Hematopoietic multipotent progenitor cell (in vitro differentiated cells): ENCODE measurements around the gene PATJ. TPM values are rescaled to one million over a fixed set of nuclear protein-coding genes. Genes with fewer than 3 reads are reported as not detected.
"Not testable (repeated sequence)": the region's sequence is repeated elsewhere in the genome, so short reads cannot be mapped to it uniquely, and the experiment has no call there.

Experiments
- DNase-seq, 3 donors: peaks; one replicate each; pipeline ENCODE4 v3.0.0-alpha.2; 2011 to 2015; ENCODE audit warnings: low read depth in 2 of 3, low spot score in 2 of 3
- total RNA-seq: library from RNA; depleted of rRNA; stranded (reverse); fragments of >200 nt; gene quantifications from one replicate; pipeline ENCODE4 v1.2.3, GENCODE V29; 2012

The PATJ gene
- total RNA-seq, 1 donor: 4.6 TPM

DNA sequence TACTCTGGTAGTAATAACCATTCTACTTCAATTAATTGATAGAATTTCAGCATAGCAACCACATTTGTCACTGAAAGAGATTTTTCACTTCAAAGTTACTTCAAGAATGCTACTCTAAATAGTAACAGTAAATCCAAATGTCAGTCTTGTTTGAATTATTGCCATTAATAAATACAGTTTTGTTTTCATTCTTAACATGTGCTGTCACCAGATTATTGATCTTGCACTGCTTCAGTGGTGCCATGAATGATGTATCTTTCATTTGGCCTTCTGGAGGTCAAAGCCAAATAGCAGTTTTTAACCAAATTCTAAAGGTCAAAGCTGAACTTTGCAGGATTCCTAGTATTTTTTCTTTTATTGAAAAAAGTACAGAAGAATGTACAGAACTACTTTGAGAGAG lies 199.5 kb downstream of the PATJ start:
- no peak for DNase-seq

DNA sequence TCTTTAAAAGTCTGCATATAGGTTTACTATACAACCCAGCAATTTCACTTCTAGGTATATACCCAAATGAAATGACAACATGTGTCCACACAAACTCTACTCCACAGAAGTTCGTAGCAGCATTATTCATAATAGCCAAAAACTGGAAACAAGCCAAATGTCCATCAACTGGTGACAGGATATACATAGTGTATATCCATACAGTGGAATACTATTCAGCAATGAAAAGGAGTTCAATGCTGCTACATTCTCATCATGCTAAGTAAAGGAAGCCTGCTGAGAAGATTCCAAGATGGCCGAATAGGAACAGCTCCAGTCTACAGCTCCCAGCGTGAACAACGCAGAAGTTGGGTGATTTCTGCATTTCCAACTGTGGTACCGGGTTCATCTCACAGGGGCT lies 200.6 kb downstream of the PATJ start:
- no peak for DNase-seq

DNA sequence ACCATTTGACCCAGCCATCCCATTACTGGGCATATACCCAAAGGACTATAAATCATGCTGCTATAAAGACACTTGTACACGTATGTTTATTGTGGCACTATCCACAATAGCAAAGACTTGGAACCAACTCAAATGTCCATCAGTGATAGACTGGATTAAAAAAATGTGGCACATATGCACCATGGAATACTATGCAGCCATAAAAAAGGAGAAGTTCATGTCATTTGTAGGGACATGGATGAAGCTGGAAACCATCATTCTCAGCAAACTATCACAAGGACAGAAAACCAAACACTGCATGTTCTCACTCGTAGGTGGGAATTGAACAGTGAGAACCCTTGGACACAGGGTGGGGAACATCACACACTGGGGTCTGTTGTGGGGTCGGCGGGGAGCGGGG lies 206.4 kb downstream of the PATJ start:
- DNase-seq: not testable (repeated sequence)

DNA sequence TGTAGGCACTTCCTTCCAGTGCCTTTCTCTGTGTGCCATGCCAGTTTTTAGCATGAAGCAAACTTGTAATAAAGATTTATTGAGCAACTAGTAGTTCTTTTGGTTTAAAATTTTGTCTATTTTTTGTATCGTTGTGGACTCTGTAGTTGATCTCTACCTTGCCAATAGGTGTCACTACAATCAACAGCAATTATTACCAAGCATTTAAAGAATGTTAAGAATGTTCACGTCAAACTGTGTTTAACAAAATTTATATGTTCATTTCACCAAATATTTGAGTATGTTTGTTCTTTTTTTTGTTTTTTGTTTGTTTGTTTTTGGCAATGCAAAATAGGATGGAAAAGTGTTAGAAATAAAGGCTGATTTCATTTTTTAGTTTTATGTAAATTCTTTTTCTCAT lies 208.1 kb downstream of the PATJ start:
- DNase-seq: peak in 2 of 3 donors; percentile 0 to 17

DNA sequence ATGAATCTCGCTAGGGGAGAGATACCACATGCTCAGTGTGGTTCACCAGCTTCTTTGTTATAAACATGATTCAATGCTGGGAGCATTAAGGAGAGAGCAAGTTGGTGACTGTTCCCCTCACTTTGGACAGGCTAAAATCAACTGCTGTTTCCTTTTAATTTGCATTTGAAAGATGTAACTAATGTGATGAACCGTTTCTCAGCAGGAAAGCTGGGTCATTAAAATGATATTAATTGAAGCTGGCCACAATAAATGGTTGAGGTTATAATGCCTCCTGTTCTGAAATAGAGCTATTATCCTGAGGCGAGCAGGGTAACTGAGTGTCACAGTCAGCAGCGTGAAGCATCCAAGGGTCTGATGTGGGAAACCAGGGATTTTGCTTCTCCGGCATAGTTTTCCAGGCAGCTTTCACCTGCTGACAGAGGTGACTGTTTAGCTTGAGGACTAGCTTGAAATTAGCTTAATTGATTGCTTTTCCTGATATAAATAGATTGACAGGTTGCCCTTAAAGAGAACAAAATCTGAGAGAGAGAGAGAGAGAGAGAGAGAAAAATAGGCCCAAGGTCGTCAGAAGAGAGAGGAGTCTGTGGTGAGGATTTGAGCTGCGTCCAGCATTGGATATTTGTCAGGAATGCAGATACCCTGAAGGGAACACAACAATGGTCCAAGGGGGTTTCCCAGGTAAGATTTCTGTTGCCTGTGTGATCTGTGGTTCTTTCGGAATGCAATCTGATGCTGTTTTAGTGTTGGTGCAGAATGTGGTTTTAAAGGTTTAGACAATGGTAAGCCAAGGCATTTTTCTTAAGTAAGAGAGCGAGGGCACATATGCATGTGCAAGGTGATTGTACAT lies 209.7 kb downstream of the PATJ start:
- no peak for DNase-seq

DNA sequence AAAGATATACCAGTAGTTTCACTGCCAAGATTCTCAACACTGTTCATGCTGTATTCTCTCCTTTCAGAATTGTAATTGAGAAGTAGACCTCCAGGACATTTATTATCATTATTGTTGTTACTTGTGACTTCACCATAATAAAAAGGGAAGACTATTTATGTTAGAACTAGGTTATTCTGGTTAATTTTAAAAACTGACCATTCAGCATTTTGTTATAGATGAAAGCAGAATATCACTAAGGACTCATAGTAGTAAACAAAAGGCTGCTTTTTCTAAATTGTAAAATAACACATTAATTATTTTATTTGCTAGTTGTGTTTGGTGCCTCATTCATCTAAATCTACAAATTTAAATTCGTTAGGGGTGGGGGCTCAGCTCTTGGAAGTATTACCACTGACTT lies 210.4 kb downstream of the PATJ start:
- no peak for DNase-seq

DNA sequence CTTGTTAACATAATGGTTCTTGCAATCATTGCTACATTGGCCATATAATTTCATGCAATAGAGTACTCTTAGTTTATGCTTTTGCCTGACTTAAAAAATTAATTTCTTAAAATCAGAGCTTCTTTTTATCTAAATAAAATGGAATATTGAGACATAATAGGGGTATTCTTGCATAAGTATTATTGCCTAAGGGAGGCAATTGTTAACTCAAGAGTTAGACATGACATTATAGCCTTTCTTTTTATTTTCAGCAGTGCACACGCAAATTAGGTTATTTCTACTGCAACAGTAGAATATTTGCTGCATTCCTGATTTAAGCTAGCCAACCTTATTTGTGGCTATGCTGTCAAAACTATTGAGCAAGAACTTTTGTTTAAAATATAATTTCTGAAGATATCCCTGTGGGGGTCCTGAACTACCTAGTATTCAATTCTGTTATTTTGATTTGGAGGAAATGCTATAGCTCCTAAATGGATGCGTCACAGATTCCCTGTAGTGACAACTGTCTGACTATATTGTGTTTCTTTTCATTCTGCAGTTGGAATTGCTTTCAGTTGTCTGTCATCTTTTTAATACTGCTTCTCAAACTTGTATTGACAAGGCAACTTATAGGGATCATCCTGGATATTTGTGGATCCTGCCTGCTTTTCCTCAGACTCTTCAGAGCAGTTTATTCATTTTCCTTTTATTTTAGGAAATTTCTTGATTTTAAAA lies 211.0 kb downstream of the PATJ start:
- DNase-seq: no peak

DNA sequence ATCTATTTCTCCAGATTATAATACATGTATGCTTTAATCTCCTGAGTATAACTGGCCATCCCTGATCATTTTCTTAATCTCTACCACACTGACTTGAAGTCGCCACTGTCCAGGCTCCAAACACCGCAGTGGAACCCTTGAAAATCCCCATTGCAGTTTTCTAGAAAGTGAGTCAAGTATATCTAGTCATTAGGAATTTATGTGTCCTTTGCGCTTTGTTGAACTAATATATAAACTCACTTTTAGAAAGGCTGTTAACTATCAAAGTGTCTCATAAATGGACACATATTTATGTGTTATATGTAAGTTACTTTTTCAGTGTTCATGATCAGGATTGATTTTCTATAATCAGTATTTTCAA lies 211.5 kb downstream of the PATJ start:
- DNase-seq: no peak

DNA sequence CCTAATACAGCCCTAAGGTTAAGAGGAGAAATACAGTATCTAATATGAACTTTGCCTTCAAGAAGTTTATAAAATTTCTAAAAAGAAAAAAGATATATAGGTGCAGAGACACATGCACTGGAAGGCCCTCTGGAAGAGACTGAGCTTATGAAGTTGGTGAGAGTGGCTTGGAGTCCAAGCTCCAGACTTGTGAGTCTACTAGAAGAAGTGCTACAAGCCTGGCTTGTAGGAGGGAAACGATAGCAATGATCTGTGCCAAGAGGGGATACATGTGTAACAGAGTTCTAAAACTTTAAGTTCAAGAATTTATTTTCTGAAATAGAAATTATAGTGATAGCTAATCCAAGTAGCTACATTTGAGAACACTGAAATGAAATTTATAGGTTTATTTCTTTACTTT lies 213.0 kb downstream of the PATJ start:
- no peak for DNase-seq

DNA sequence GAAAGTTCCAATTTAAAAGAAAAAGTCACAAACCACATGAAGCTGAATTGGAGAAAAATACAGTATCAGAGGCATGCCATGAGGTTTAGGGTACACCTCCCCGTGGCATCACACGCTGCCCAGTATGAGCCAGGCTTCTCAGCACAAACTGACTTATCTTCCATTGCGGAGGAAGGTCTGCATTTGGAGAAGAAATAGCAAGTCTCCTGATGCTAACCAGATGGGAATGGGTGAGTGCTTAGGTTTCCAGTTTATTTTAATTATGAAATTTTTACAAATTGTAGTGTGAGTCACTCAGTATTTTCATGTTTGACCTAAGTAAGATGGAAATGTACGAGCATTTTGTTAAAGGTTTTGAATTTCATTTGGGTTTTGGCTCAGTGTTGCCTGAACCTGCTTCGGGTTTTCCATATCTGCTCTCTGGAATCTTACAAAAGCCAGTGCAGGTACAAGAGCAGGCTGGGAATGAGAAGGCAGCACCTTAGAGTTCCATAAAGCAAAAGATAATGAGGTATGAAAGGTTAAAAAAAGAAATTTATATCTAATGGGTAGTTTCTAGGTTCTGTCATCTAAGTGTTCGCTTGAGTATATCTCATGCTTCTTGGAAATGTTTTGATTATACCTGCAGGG lies 213.9 kb downstream of the PATJ start:
- no peak for DNase-seq

DNA sequence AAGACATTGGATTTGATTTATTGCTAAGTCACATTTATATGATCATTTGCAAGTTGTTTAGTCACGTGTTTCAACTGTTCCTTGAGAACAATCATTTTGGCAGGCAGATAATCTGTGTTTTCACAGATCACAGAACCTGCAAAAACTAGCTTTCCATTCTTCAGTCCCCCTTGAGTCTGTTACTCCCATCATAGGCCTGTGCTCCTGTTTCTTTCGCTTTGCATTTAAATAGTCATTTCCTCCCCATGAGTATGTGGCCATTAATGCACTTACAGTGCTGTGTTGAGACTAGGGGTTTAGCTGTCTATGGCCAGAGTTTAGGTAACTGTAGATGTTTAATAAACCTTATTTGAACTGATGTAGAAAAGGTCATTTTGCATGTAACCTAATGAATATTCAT lies 214.5 kb downstream of the PATJ start:
- no peak for DNase-seq

DNA sequence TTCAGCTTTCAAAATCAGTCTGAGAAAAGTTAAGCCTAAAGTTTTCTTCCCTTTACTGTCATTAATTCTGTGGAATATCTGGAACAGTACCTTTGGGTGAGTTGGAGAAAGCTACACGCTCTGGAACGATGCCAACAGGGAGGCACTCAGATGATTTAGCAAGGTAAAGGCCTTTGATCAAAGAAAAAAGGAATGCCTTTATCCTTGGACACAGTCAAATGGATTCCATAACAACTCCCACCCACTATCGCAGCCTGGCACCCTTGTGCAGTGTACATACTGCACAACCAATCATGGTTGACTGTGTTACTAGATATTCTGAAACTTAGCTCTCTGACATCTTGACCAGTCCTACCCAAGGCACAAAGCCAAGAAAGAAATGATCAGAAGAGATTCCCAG lies 218.7 kb downstream of the PATJ start:
- DNase-seq: no peak

DNA sequence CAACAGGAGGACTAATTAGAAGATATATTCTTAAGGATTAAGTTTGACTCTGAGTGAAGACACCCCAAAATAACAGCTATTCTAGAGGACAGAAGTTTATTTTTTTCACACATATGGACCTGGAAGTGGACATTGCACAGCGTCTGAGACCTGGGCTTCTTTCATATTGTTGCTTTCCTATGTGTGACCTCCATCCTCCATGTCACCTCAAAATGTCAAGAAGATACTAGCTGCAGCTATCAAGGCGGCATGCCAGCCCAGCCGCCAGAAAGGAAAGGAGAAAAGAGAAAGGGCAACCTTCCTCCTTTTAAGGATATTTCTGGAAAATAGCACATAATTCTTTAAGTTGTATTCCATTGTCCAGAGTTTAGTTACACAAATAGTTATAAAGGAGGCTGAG lies 220.4 kb downstream of the PATJ start:
- no peak for DNase-seq

DNA sequence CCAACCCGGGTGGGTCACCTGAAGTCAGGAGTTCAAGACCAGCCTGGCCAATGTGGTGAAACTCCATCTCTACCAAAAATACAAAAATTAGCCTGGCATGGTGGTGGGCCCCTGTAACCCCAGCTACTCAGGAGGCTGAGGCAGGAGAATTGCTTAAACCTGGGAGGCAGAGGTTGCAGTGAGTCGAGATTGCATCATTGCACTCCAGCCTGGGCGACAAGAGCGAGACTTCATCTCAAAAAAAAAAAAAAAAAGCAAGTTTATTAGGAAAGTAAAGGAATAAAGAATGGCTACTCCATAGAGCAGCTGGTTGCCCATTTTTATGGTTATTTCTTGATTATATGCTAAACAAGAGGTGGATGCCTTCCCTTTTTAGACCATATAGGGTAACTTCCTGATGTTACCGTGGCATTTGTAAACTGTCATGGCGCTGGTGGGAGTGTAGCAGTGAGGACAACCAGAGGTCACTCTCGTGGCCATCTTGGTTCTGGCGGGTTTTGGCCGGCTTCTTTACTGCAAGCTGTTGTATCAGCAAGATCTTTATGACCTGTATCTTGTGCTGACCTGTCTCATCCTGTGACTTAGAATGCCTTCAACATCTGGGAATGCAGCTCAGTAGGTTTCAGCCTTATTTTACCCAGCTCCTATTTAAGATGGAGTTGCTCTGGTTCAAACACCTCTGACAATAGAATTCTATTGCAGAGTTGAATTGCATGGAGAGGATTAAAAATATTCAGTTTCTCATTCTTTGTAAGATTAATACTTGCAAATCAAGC lies 224.4 kb downstream of the PATJ start:
- not testable (repeated sequence) for DNase-seq

DNA sequence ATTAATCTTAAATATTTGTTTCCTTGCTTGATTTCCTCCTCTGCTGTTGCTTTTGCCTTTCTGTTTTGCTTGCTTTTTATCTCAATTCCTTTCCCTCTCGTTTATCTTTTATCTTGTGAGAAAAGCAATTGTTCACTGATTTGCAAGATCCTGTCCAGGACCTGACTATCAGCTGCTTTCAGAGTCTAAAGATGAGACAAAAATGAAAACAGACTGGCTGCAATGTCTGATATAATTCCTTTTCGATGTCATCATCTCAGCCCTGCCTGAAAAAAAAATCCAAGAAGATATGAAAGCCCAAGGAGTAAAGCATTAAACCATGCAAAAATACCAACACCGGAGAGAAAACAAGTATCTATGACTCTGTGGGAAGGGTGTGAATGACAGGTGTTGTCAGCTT lies 225.5 kb downstream of the PATJ start:
- no peak for DNase-seq

DNA sequence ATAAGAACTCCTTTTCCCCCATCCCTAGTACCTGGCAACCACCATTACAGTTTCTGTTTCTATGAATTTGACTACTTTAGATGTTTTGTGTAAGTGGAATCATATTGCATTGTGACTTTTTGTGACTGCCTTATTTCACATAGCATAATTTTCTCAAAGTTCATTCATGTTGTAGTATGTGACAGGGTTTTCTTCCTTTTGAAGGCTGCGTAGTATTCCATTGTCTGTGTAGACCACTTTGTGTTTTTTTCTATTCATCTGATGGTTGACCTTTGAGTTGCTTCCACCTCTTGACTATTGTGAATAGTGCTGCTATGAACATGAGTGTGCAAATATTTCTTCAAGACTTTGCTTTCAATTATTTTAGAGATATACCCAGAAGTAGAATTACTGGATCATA lies 226.6 kb downstream of the PATJ start:
- no peak for DNase-seq

DNA sequence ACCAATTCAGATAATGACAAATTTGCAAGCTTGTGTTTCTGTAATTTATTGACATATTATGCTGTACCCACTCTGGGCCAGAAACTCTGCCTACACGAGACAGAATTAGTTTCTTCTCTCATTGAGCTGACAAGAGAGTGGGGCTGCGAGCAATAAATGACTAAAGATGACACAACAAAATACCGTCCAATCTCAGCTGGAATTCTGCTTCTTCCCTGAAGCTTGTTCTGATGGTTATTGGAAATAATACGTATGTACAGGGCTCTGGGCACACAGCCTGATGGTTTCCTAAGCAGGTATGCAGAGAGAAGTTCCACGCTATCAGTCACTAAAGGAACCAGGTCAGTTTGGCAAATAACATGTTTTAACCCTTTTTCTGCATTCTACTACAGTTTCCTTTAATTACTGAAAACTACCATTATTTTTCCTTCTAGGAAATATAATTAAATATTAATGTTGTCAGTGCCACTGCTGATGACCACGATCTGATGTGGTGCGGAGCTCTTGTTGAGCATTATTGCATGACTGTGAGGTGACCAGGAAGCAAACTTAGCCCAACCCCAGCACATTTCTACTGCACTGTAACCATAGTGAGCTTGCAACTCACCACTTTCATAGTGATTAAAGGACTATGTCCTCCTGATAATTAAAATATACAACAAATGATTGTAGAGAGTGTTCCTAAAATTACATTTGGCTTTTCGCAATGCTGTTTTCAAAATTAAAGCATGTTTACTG lies 231.0 kb downstream of the PATJ start:
- DNase-seq: no peak

DNA sequence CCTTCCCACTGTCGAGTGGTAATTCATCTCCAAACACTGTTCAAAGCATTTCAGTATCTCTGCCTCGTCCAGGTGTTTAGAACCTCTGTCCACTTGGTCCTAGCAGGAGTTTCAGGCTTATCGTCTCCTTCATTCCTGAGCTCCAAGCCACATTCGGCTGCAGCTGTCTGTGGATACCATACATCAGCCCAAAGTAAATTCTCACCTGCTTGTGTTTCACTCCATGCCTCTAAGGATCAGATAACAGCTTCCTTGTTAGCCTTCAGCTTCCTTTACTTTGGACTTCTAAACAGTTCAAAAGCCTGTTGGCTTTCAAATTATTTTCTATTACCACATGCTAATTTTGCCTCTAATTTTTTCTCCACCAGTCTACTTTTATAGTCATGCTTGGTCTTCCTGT lies 233.4 kb downstream of the PATJ start:
- DNase-seq: no peak

DNA sequence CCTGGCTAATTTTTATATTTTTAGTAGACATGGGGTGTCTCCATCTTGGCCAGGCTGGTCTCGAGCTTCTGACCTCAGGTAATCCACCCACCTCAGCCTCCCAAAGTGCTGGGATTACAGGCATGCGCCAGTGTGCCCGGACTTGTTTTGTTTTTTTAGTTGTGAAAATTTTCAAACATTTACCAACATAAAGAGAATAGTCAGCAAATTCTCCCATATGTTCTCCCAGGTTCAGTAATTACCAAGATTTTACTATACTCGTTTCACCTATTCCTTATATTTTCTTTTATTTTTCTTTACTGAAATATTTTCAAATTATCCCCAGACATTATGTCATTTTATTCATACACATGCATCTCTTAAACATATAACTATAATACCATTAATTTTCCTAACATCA lies 234.3 kb downstream of the PATJ start:
- DNase-seq: no peak

DNA sequence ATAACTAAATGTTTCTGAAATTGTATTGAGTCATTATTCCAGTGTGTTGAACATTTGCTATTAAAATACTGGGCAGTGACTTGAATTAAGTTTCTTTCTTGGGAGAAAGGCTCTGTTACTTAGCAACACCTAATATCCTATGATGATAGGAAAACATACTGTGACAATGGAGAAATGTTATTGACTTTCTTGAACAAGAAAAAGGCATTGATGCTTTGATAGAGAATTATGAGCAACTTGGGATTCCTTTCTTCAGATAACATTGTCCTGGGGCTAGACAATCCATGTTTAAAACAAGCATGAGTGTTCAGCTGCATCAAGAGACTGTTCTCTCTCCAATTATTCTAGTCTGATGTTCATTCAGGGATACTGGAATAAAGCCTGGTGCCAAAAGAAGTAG lies 236.5 kb downstream of the PATJ start:
- no peak for DNase-seq
